GM18511 (cell line): ENCODE data around the gene CTIF.

Source experiments
- ATAC-seq: cut with Tn5 transposase; IDR thresholded peaks from one replicate; pipeline ENCODE4 v1.9.1; 2021; ENCODE audit warnings: mild to moderate bottlenecking, moderate library complexity; ENCODE audit not compliant: unreplicated experiment

CTIF gene

GRCh38 chr18:48573632-48574283 is 34.9 kb downstream of the CTIF start:
- ATAC-seq: no peak

DNA sequence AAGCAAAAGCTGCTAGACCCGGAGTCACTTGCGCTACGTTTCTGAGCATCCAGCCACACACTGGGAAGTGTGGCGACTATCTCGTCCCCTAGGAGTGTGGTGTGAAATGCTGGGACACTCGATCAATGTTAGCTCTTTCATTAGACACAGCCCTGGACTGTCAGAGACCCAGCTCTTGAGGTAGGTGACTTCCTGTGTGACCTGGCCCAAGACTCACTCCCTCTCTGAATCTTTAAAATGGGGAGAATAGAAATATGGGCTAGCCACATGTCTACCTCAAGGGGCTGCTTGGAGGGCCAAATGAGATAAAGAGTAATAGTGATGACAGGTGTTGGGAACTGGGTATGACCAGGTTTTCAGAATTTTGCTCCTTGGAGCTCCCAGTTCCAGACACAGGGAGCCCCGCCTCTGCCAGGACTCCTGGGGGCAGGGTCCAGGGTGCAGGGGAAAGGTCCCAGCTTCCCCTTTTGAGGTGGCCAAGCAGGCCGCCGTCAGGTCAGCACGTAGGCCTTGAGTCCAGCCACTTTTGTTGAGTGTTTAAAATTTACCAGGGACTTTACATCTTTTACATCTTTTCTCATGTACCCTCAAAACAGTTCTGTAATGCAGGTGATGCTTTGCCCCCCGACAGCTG is 36.0 kb downstream of the CTIF start:
- ATAC-seq: no peak

- no peak for ATAC-seq
Measured at GRCh38 chr18:48575301-48575657, 36.4 kb downstream of the CTIF start.

DNA sequence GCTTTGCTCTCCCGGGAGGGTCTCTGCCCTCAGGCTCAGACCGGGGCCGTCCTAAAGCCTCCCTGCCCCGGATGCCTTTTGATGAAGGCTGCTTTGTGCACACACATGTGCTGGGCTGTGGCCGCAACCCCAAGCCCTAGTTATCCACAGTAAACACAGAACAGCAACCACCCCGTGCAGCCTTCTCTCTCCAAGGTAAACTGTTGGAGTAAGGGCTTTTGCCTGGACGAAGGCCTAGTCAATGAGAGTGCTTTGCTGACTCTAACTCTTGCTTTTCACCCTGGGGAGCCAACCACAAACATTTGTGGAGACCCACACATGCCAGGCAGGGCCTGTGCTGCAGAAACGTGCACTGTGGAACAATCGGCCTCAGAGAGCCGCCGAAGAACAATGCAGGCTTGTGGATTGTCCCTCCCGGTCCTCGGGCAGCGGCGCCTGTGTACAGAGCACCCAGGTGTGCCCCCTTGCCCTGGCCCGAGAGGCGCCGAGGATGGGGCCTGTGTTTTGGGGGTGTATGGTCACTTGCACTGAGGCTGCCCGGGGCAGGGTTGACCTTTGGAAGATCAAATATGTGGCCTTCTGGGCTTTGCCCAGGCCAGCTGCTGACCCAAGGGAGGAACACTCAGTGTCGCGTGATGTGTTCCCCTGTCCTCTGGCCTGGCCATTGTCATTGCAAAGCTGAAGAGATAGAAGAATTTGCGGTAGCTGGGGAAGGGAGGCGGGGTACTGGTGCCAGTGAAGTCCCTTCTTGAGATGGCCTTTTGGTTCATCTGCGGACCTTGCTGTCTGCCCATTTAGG is 37.0 kb downstream of the CTIF start:
- no peak for ATAC-seq

DNA sequence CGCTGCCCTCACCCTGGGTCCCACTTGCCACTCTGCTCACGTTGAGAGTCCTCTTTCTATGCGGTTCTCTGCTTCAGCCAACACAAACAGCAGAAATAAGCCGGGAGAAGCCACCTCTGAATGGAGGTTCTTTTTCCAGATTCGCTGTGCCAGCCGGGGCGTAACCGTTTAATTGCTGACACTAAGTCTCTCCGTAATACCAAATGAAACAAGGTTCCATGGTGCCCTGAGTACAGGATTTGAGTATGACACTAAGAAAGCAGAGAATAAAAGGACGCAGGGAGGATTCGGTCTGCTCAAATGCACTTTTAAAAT is 37.6 kb downstream of the CTIF start:
- no peak for ATAC-seq

DNA sequence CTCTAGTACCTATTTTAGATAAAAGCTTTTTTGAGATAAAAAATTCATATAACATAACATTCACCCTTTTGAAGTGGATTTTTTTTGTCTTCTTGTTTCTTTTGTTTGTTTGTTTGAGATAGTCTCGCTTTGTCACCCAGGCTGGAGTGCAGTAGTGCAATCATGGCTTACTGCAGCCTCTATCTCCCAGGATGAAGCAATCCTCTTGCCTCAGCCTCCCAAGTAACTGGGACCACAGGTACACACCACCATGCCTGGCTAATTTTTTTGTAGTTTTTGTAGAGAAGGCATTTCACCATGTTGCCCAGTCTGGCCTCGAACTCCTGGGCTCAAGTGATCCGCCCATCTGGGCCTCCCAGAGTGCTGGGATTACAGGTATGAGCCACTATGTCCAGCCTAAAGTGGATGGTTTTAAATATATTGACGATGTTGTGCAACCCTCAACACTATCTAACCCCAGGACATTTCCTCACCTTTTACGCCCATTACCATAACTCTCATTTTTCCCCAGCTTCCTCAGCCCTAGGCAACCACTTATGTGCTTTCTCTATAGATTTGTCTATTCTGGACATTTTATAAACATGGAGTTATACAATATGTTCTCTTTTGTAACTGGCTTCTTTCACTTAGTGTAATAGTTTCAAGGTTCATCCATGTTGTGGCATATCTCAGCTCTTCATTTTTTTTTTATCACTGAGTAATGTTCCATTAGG is 38.8 kb downstream of the CTIF start:
- no peak for ATAC-seq

- no peak for ATAC-seq
Measured at GRCh38 chr18:48578289-48578688, 39.5 kb downstream of the CTIF start.

GRCh38 chr18:48580066-48580465 is 41.2 kb downstream of the CTIF start:
- no peak for ATAC-seq

DNA sequence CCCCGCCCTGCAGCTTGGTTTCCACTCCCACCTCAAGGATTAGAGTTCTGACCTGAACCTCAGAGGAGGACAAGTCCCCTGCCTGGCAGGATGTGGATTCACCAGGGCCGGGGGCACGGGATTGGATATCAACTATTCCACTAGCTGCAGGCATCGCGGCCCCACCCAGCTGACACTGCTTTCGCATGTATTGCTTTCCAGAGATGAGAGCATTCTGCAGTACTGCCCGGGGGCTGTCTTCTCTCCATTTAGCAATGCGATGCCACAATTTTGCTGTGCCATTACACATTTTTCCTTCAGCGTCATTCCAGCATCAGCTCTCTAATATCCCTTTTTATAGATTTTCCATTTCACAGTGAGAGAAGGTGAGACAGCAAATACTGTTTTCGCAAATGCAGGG is 42.0 kb downstream of the CTIF start:
- ATAC-seq: no peak

DNA sequence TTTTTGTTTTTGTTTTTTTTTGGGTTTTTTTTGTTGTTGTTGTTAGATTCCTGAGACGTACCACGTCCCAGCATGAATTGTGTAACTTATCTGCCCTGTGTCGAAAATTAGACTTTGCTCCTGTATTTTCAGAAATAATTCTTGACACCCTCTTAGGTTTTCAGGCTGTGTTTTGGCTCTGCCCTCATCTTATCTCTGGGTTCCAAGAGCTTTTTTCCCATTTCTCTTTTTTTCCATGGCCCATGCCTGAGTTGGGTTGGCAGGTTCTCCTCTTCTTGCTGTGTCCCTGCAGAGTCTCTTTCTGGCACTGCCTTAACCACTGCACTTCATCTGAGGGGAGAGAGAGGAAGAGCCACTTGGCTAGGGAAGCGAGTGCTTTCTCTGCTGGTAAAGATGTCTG is 42.4 kb downstream of the CTIF start:
- ATAC-seq: no peak

DNA sequence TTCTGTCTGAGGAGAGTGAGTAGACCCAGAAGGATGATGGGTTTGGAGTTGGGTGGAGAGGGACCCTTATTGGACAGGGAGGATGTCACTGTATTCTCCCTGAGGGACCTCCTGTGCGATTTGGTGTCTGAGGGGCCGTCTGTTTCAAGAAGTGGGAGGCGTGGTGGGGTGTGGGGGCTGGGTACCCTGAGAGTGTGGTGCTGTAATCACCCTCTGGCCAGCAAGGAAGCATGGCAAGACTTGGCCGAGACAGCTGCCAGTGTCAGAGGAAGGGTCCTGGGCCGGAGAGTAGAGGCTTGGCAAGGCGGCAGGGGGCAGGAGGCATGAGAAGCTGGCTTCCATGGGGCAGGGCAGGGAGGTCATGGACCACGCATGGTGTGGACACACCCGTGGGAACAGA is 43.1 kb downstream of the CTIF start:
- ATAC-seq: no peak

DNA sequence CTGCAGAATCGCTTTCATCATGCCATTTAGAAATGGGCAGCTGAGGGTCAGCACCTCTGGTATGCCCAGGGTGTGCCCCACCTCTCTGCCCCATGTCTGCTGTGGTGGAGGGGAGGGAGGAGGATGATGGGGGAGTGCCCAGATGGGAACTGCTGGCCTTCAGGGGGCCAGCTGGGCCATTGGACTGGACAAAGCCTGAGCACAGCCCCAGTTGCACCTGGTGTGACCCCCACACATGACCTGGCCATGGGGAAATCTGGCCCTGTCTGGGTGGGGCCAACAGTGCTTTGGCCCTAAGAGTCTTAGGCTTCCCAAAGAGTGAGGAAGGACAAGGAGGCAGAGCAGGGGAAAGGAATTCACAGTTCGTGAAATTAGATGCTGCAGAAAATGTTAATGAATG is 44.1 kb downstream of the CTIF start:
- ATAC-seq: no peak

GRCh38 chr18:48583573-48583972 is 44.7 kb downstream of the CTIF start:
- no peak for ATAC-seq

DNA sequence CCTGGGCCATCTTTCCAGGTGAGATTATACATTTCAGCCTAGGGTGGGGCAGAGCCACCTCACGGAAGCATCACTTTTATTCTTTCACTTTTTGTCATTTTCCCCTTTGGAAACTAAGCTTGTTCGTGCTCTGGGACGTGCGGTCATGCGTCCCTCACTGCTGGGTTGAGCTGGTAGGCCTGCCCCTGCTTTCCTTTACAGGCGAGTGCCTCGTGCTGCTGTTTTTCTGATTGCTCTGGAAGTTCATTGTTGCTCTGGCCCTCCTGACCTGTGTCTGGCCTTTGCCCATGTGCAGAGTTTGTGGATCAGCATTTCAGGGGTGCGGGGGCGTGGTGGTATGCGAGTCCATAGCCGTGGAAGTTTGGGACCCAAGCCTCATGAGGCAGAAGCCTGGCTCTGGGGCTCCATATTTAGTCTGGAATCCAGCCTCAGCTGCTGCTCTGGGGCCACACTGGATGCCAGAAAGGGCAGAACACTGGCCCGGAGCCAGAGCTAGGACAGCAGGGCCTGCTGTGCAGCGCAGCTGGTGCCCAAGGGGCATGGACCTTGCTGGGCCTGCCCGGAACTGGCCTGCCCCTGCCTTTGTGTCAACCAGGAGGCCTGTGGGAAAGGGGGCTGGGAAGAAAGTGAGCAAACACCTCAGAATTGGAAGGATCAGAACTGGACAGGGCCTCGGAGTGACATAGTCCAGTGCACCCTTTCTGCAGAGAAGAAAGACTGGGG is 51.1 kb downstream of the CTIF start:
- ATAC-seq: no peak

DNA sequence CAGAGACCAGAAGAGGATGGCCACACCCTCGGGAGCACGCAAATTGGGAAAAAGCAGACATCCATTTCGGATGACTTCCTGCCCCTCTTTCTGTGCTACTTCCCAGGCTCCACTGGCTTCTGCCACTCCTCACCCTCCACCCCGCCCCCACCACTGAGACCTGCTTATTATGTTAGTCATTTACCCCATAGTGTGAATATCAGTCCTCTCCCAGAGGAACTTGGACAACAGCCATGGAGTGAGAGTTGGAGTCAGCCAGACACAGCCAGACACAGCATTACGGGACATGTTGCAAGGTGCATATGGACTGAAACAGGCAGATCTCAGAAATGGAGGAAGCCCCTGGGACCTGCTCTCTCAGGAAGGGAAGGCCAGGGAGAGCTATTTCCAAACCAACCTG is 51.8 kb downstream of the CTIF start:
- ATAC-seq: no peak

DNA sequence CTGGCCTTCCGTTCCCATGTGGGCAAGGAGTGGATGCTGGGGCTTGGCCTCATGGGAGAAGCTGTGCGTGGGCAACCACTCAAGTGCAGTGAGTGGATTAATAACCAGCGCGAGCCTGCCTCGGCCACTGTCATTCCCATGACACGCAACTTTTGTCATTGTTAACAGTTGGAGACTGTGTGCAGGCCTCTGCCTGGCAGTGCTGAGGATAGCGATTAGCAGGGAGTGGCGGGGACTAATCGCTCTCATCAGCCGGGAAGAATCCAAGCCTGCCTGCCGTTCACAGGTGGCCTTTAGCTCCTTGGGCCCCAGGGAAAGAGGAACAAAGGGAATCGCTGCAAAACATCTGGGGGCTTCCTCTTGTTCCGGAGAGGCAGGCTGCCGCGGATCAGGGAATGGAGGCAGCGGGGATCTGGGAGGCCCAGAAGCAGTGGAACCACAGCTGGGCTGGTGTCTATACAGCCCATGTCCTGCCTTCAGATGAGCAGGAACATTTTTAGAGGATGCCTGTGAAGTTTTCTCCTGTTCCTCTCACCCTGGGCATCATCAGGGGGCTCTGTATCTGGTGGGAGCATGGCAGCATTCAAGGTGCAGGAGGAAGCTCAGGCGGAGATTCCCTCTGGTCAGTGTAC is 53.8 kb downstream of the CTIF start:
- no peak for ATAC-seq

DNA sequence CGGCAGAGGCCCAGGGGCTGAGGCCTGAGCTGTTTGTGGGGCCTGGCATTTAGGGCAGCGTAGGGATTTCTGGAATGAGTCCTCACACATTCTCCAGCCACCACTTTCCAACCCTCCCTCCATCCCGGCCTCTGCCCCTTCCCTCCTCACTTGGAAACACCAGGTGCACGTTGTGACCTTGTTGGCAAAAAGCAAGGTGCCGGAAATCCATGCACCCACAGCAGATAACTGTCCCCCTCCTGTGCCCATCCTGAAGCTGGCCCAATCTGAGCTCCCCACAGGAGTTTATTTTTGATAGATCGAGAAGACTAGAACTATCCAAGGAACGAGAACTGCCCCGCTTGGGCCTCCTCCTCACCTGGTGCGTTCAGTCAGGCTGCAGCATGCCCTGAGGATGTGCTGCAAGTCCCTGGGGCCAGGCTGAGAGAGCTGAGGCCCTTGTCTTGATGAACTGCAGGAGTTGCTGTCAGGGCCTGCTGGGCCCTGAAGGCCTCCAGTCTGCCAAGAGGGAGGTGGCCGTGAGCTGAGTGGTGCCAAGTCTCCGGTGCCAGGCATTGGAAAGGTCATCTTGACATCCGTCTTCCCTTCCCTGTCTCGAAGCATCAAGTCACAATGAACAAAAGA is 55.8 kb downstream of the CTIF start:
- ATAC-seq: no peak

DNA sequence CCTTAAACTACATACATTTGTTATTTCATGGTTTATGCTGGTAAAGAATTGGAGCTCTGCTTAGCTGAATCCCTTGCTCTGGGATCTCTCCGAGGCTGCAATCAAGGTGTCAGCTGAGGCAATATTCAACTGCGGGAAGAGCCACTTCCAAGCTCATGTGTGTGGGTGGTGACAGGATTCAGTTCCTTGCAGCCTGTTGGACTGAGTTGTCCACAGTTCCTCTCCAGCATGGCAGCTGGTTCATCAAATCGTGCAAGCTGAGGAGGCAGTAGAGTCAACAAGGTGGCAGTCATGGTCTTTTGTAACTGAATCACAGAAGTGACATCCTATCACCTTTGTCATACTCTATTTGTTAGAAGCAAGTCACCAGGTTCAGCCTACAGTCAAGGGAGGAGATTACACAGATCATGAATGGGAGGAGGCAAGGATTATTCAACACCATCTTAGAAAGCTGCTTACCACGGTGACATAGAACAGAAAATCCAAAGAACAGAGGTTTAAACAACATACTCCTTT is 56.9 kb downstream of the CTIF start:
- no peak for ATAC-seq

- ATAC-seq: no peak
Measured at GRCh38 chr18:48597110-48597509, 58.3 kb downstream of the CTIF start.

DNA sequence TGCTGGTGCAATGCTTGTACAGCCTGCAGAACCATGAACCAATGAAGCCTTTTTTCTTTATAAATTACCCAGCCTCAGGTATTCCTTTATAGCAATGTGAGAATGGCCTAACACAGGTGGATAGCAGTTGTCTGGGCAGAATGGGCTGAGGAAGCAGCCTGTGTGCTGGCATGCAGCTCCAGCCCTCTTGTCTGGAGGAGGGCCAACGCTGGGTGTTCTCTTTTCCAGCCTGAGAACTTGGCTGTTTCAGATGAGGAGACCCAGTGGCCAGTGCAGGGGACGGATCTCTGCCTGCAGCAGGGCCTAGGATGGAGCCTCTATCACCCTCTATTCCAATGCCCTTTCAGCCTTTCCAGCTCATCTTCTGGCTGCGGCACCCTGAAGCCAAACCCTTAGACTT is 58.8 kb downstream of the CTIF start:
- no peak for ATAC-seq
